ENCODE data around the gene CRYBA4. TPM values are rescaled to one million over a fixed set of nuclear protein-coding genes. Genes with fewer than 3 reads are reported as not detected.
A peak's percentile ranks its signal among the peaks of the same experiment; 100 is the strongest.

Gene CRYBA4
- total and polyA plus RNA-seq, 10 donors = 0.20 to 0.24 (median 0.22) TPM; not detected in 7

- Histone ChIP-seq H3K36me3 (peaks cover 0 to 10% (median 0%) of the 10 kb centered on the region in 6 donors), H3K9me3 (no peaks in the 10 kb centered on the region), H3K4me1 (peaks cover 31 to 97% (median 75%) of the 10 kb centered on the region in 6 donors), H3K27ac (peak overlapping the region; percentile 92 to 100 (median 98)), H3K27me3 (replicated peaks in 1 of 7) (no peaks in the 10 kb centered on the region), H3K4me3 (peak overlapping the region in 4 of 8 donors; percentile 57 to 91 (median 68))
- peak; percentile 50 to 65 (median 55) for TF ChIP-seq POLR2AphosphoS5 (IDR thresholded peaks at IDR 0.05)
- TF ChIP-seq, protein P1, sequence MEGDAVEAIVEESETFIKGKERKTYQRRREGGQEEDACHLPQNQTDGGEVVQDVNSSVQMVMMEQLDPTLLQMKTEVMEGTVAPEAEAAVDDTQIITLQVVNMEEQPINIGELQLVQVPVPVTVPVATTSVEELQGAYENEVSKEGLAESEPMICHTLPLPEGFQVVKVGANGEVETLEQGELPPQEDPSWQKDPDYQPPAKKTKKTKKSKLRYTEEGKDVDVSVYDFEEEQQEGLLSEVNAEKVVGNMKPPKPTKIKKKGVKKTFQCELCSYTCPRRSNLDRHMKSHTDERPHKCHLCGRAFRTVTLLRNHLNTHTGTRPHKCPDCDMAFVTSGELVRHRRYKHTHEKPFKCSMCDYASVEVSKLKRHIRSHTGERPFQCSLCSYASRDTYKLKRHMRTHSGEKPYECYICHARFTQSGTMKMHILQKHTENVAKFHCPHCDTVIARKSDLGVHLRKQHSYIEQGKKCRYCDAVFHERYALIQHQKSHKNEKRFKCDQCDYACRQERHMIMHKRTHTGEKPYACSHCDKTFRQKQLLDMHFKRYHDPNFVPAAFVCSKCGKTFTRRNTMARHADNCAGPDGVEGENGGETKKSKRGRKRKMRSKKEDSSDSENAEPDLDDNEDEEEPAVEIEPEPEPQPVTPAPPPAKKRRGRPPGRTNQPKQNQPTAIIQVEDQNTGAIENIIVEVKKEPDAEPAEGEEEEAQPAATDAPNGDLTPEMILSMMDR (IDR thresholded peaks at IDR 0.05 in 8 of 11, conservative IDR thresholded peaks at IDR 0.05 in 3 of 11) = no peak
- intact Hi-C loops (cut with DNase I; ENCODE audit: low total_unique reads) = no loop called here
- 36 to 56% (median 44%) methylated on average over 14 to 15 of the region's 15 CpGs for WGBS, 5 donors
- DNase-seq = peak; percentile 93
These were observed 49.7 kb downstream of the CRYBA4 start for GRCh38 chr22:26671317-26672059.

DNA sequence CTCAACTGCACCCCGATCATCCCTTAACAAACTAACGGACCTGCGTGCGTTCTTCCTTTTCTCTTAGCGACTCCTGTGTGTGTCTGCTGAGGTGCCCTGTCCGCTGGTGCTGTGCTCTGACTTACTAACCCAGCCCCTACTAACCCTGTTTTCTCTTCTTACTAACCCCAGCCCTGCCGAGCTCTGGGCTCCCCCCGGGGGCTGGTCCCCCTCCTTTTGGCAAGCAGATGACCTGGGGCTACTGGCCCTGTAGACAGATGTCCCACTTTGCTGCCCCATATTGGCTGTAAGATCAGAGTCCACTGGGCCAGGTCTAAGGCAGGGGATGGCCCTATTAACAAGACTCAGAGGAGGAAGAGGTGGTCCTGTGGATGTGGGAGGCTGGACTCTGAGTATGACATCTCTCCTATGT lies 50.3 kb downstream of the CRYBA4 start:
- peak; percentile 87 for DNase-seq
- Histone ChIP-seq H3K4me3 (peak overlapping the region in 6 of 8 donors; percentile 57 to 91 (median 68)), H3K27me3 (replicated peaks in 1 of 7) (no peaks in the 10 kb centered on the region), H3K4me1 (peaks cover 31 to 98% (median 77%) of the 10 kb centered on the region in 6 donors), H3K36me3 (peaks cover 0 to 16% (median 0%) of the 10 kb centered on the region in 6 donors), H3K27ac (peak overlapping the region; percentile 92 to 100 (median 98)), H3K9me3 (no peaks in the 10 kb centered on the region)
- TF ChIP-seq, protein P1 (IDR thresholded peaks at IDR 0.05 in 8 of 11, conservative IDR thresholded peaks at IDR 0.05 in 3 of 11) = no peak
- TF ChIP-seq POLR2AphosphoS5 (IDR thresholded peaks at IDR 0.05) (no peak), POLR2A (IDR thresholded peaks at IDR 0.05) (peak in 1 of 3 donors; percentile 20)
- WGBS, 5 donors = 67 to 75% (median 70%) methylated on average over 8 of the region's 8 CpGs
- intact Hi-C loops (cut with DNase I; ENCODE audit: low total_unique reads) = no loop called here

- 0 to 1% (median 0%) methylated on average over 31 to 36 of the region's 36 CpGs for WGBS, 5 donors
- Histone ChIP-seq H3K36me3 (peaks cover 0 to 21% (median 0%) of the 10 kb centered on the region in 6 donors), H3K4me3 (peak overlapping the region; percentile 57 to 91 (median 68)), H3K9me3 (no peaks in the 10 kb centered on the region), H3K27ac (peak overlapping the region; percentile 92 to 100 (median 98)), H3K4me1 (peaks cover 31 to 98% (median 76%) of the 10 kb centered on the region in 6 donors), H3K27me3 (replicated peaks in 1 of 7) (no peaks in the 10 kb centered on the region)
- intact Hi-C loops (cut with DNase I; ENCODE audit: low total_unique reads) = no loop called here
- TF ChIP-seq POLR2A (IDR thresholded peaks at IDR 0.05) (no peak), POLR2AphosphoS5 (IDR thresholded peaks at IDR 0.05) (peak; percentile 75 to 93 (median 90))
- TF ChIP-seq, protein P1 (IDR thresholded peaks at IDR 0.05 in 8 of 11, conservative IDR thresholded peaks at IDR 0.05 in 3 of 11) = peak; percentile 39 to 74 (median 57)
- peak; percentile 97 for DNase-seq
These were observed 51.1 kb downstream of the CRYBA4 start for GRCh38 chr22:26672590-26673468.
